GM12875 (cell line): ENCODE results near the gene GAS2L2.

Experiments used
- H3K4me3 ChIP-seq: one replicate; pipeline ENCODE4 v1.5.1; 2011; ENCODE audit warnings: low read depth, low read length, control low read depth
- TF ChIP-seq, protein P1 (sequence below): IDR thresholded peaks from 2 replicates; pipeline ENCODE4 v1.5.1; 2011; ENCODE audit warnings: low read depth, mild to moderate bottlenecking, control low read depth, inconsistent platforms, low read length, moderate library complexity, borderline replicate concordance; ENCODE audit not compliant: insufficient read depth

GAS2L2 gene

DNA sequence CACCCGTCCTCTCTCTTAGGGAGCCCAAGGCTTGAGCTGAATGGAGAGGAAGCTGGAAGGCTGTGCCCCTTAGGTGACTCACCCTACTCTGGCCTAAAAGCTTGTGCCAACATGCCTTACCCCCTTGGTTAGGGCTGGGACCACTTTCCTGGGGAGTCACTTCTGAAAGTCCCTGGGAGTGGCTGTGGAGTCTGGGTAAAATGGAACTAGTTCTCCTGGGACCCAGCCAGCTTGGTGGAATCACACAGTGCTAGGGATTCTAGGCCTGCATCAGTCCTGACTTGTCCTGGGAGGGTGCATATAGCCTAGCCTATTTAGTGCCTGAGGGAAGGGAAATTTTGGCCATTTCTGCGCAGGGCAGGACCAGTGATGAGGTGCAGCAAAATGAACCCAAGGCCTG, 31.9 kb upstream of the GAS2L2 start:
- TF ChIP-seq, protein P1, sequence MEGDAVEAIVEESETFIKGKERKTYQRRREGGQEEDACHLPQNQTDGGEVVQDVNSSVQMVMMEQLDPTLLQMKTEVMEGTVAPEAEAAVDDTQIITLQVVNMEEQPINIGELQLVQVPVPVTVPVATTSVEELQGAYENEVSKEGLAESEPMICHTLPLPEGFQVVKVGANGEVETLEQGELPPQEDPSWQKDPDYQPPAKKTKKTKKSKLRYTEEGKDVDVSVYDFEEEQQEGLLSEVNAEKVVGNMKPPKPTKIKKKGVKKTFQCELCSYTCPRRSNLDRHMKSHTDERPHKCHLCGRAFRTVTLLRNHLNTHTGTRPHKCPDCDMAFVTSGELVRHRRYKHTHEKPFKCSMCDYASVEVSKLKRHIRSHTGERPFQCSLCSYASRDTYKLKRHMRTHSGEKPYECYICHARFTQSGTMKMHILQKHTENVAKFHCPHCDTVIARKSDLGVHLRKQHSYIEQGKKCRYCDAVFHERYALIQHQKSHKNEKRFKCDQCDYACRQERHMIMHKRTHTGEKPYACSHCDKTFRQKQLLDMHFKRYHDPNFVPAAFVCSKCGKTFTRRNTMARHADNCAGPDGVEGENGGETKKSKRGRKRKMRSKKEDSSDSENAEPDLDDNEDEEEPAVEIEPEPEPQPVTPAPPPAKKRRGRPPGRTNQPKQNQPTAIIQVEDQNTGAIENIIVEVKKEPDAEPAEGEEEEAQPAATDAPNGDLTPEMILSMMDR: no peak
- H3K4me3 ChIP-seq: no peak overlapping the region

DNA sequence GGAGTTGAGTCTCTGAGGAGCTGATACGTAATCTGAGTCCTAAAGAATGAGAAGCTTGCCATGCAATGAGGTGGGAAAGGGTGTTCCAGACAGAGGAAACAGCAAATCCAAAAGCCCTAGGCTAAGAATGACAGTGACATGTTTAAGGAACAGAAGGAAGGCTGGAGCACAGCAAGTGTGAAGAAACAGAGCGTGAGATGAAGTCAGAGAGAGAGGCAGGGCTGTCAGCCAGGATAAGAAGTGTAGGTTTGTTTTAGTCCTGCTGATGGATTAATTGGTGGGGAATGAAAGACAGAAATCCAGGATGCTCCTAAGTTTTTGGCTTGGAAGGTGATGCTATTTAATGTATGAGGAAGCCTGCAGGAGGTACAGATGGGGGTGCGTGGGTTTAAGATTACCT, 27.9 kb upstream of the GAS2L2 start:
- H3K4me3 ChIP-seq: no peak overlapping the region
- TF ChIP-seq, protein P1: no peak

DNA sequence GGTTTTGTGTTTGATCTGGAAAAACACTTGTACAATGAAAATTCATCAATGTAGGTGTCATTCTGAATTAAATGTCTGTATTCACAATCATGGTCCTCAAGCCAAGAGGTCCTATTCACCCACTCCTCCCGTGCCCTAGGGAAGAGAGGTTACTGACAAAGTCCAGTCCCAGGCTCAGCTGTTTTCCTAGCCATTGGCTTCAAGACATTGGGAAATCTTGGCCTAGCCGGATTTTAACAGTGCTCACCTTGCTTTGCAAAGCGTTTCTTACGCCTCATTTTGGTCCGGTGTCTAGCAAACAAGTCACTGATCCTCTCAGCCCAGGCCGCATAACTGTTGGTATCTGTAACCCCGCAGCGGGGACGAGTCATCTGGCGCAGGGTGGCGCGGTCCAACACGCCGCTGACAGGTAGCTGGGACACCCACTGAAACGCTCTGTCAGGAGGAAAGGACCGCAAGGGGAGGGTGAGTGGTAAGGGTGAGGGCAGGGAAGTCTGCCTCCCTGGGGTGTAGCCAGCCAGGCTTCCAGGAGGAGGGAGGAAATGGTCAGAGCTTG, 25.7 kb upstream of the GAS2L2 start:
- no peak overlapping the region for H3K4me3 ChIP-seq
- TF ChIP-seq, protein P1: no peak

GRCh38 chr17:35775583-35775982, 22.5 kb upstream of the GAS2L2 start:
- TF ChIP-seq, protein P1: no peak

DNA sequence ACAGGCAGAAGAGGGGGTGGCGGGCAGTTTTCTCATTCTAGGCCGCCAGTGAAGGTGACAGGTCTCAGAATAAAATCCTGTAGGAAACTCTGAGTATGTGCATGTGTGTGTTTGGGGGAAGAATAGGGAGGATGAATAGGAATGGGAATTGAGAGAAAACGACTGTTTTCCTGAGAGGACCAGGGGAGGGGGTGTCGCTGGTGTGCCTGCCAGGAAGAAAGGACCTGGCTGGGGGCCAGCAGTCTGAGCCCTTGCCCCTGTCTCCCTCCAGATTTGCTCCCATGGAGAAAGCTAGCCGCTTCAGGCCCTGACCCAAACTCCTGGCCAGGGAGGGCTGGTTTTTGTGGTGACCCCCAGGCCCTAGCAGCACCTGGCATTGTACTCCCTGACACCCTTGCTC, 22.0 kb upstream of the GAS2L2 start:
- TF ChIP-seq, protein P1: no peak
- H3K4me3 ChIP-seq: no peak overlapping the region

More at GRCh38 chr17:35775583-35775982, 22.5 kb upstream of the GAS2L2 start:
- H3K4me3 ChIP-seq: no peak overlapping the region

- TF ChIP-seq, protein P1: no peak
Measured at GRCh38 chr17:35774499-35774898, 21.5 kb upstream of the GAS2L2 start.

GRCh38 chr17:35773679-35774425, 20.8 kb upstream of the GAS2L2 start:
- TF ChIP-seq, protein P1: no peak
- H3K4me3 ChIP-seq: no peak overlapping the region

More at GRCh38 chr17:35774499-35774898, 21.5 kb upstream of the GAS2L2 start:
- no peak overlapping the region for H3K4me3 ChIP-seq
